ENCODE data around the gene SLC2A4.

SLC2A4 gene

GRCh38 chr17:7317161-7317803 lies 35.8 kb downstream of the SLC2A4 start:
- H3K36me3 ChIP-seq (ENCODE audit: insufficient read depth, low read length): peaks cover 18% of the 10 kb centered on the region; the same call in 1 of the 2 replicates
- no peak overlapping the region for H3K27ac ChIP-seq (ENCODE audit: low read depth, low read length)
- H3K4me3 ChIP-seq (ENCODE audit: low read depth, low read length): no peak overlapping the region
- peaks cover 24% of the 10 kb centered on the region for H3K4me1 ChIP-seq (ENCODE audit: control insufficient read depth, insufficient read depth, low read length, unreplicated experiment)
- no peak overlapping the region for H2AFZ ChIP-seq (ENCODE audit: low read length, unreplicated experiment)
- peaks cover 14% of the 10 kb centered on the region for H3K79me2 ChIP-seq (ENCODE audit: control insufficient read depth, insufficient read depth, low read length, unreplicated experiment)
- H3K27me3 ChIP-seq (ENCODE audit: insufficient read depth, low read length): no peaks in the 10 kb centered on the region

GRCh38 chr17:7318121-7318860 lies 36.8 kb downstream of the SLC2A4 start:
- no peak overlapping the region for H2AFZ ChIP-seq (ENCODE audit: low read length, unreplicated experiment)
- no peak overlapping the region for H3K4me3 ChIP-seq (ENCODE audit: low read depth, low read length)
- peaks cover 5% of the 10 kb centered on the region for H3K79me2 ChIP-seq (ENCODE audit: control insufficient read depth, insufficient read depth, low read length, unreplicated experiment)
- no peak overlapping the region for H3K27ac ChIP-seq (ENCODE audit: low read depth, low read length)
- peaks cover 18% of the 10 kb centered on the region for H3K4me1 ChIP-seq (ENCODE audit: control insufficient read depth, insufficient read depth, low read length, unreplicated experiment)
- peaks cover 17% of the 10 kb centered on the region; the same call in 1 of the 2 replicates for H3K36me3 ChIP-seq (ENCODE audit: insufficient read depth, low read length)
- H3K27me3 ChIP-seq (ENCODE audit: insufficient read depth, low read length): no peaks in the 10 kb centered on the region

- H3K27me3 ChIP-seq (ENCODE audit: insufficient read depth, low read length): no peaks in the 10 kb centered on the region
- H3K79me2 ChIP-seq (ENCODE audit: control insufficient read depth, insufficient read depth, low read length, unreplicated experiment): no peaks in the 10 kb centered on the region
- no peak overlapping the region for H3K4me3 ChIP-seq (ENCODE audit: low read depth, low read length)
- H3K4me1 ChIP-seq (ENCODE audit: control insufficient read depth, insufficient read depth, low read length, unreplicated experiment): no peaks in the 10 kb centered on the region
- H2AFZ ChIP-seq (ENCODE audit: low read length, unreplicated experiment): no peak overlapping the region
- H3K27ac ChIP-seq (ENCODE audit: low read depth, low read length): no peak overlapping the region
- H3K36me3 ChIP-seq (ENCODE audit: insufficient read depth, low read length): peaks cover 21% of the 10 kb centered on the region; the same call in 1 of the 2 replicates
Observed at GRCh38 chr17:7321466-7321865, 39.9 kb downstream of the SLC2A4 start.

GRCh38 chr17:7322520-7323194 lies 41.1 kb downstream of the SLC2A4 start:
- Histone ChIP-seq H3K36me3 (ENCODE audit: insufficient read depth, low read length) (peaks cover 21% of the 10 kb centered on the region; the same call in 1 of the 2 replicates), H3K4me1 (ENCODE audit: control insufficient read depth, insufficient read depth, low read length, unreplicated experiment) (peaks cover 2% of the 10 kb centered on the region), H2AFZ (ENCODE audit: low read length, unreplicated experiment) (no peak overlapping the region), H3K4me3 (ENCODE audit: low read depth, low read length) (no peak overlapping the region), H3K27ac (ENCODE audit: low read depth, low read length) (no peak overlapping the region), H3K27me3 (ENCODE audit: insufficient read depth, low read length) (no peaks in the 10 kb centered on the region), H3K79me2 (ENCODE audit: control insufficient read depth, insufficient read depth, low read length, unreplicated experiment) (peaks cover 4% of the 10 kb centered on the region)

GRCh38 chr17:7323731-7324437 lies 42.4 kb downstream of the SLC2A4 start:
- Histone ChIP-seq H2AFZ (ENCODE audit: low read length, unreplicated experiment) (no peak overlapping the region), H3K4me3 (ENCODE audit: low read depth, low read length) (no peak overlapping the region), H3K36me3 (ENCODE audit: insufficient read depth, low read length) (peaks cover 21% of the 10 kb centered on the region; the same call in 1 of the 2 replicates), H3K4me1 (ENCODE audit: control insufficient read depth, insufficient read depth, low read length, unreplicated experiment) (peaks cover 10% of the 10 kb centered on the region), H3K27ac (ENCODE audit: low read depth, low read length) (no peak overlapping the region), H3K27me3 (ENCODE audit: insufficient read depth, low read length) (no peaks in the 10 kb centered on the region), H3K79me2 (ENCODE audit: control insufficient read depth, insufficient read depth, low read length, unreplicated experiment) (peaks cover 15% of the 10 kb centered on the region)

- H3K36me3 ChIP-seq (ENCODE audit: insufficient read depth, low read length): peaks cover 21% of the 10 kb centered on the region; the same call in 1 of the 2 replicates
Observed at GRCh38 chr17:7324438-7324779, 42.9 kb downstream of the SLC2A4 start.

GRCh38 chr17:7325031-7325528 lies 43.6 kb downstream of the SLC2A4 start:
- Histone ChIP-seq H3K36me3 (ENCODE audit: insufficient read depth, low read length) (peaks cover 21% of the 10 kb centered on the region; the same call in 1 of the 2 replicates), H3K27me3 (ENCODE audit: insufficient read depth, low read length) (no peaks in the 10 kb centered on the region), H3K4me3 (ENCODE audit: low read depth, low read length) (no peak overlapping the region), H2AFZ (ENCODE audit: low read length, unreplicated experiment) (no peak overlapping the region), H3K27ac (ENCODE audit: low read depth, low read length) (no peak overlapping the region), H3K79me2 (ENCODE audit: control insufficient read depth, insufficient read depth, low read length, unreplicated experiment) (peaks cover 15% of the 10 kb centered on the region), H3K4me1 (ENCODE audit: control insufficient read depth, insufficient read depth, low read length, unreplicated experiment) (peaks cover 10% of the 10 kb centered on the region)

More at GRCh38 chr17:7324438-7324779, 42.9 kb downstream of the SLC2A4 start:
- Histone ChIP-seq H3K79me2 (ENCODE audit: control insufficient read depth, insufficient read depth, low read length, unreplicated experiment) (peaks cover 15% of the 10 kb centered on the region), H3K4me1 (ENCODE audit: control insufficient read depth, insufficient read depth, low read length, unreplicated experiment) (peaks cover 10% of the 10 kb centered on the region), H3K27me3 (ENCODE audit: insufficient read depth, low read length) (no peaks in the 10 kb centered on the region), H3K4me3 (ENCODE audit: low read depth, low read length) (no peak overlapping the region), H3K27ac (ENCODE audit: low read depth, low read length) (no peak overlapping the region), H2AFZ (ENCODE audit: low read length, unreplicated experiment) (no peak overlapping the region)

GRCh38 chr17:7326186-7326585 lies 44.7 kb downstream of the SLC2A4 start:
- H3K27me3 ChIP-seq (ENCODE audit: insufficient read depth, low read length): no peaks in the 10 kb centered on the region
- no peak overlapping the region for H3K27ac ChIP-seq (ENCODE audit: low read depth, low read length)
- peaks cover 16% of the 10 kb centered on the region for H3K4me1 ChIP-seq (ENCODE audit: control insufficient read depth, insufficient read depth, low read length, unreplicated experiment)
- no peak overlapping the region for H3K4me3 ChIP-seq (ENCODE audit: low read depth, low read length)
- no peak overlapping the region for H2AFZ ChIP-seq (ENCODE audit: low read length, unreplicated experiment)
- peaks cover 15% of the 10 kb centered on the region for H3K79me2 ChIP-seq (ENCODE audit: control insufficient read depth, insufficient read depth, low read length, unreplicated experiment)
- peaks cover 16% of the 10 kb centered on the region; the same call in 1 of the 2 replicates for H3K36me3 ChIP-seq (ENCODE audit: insufficient read depth, low read length)

GRCh38 chr17:7327056-7327455 lies 45.5 kb downstream of the SLC2A4 start:
- H3K36me3 ChIP-seq (ENCODE audit: insufficient read depth, low read length): peaks cover 13% of the 10 kb centered on the region; the same call in 1 of the 2 replicates
- no peak overlapping the region for H3K27ac ChIP-seq (ENCODE audit: low read depth, low read length)
- no peak overlapping the region for H3K4me3 ChIP-seq (ENCODE audit: low read depth, low read length)
- H3K4me1 ChIP-seq (ENCODE audit: control insufficient read depth, insufficient read depth, low read length, unreplicated experiment): peaks cover 16% of the 10 kb centered on the region
- H3K79me2 ChIP-seq (ENCODE audit: control insufficient read depth, insufficient read depth, low read length, unreplicated experiment): peaks cover 15% of the 10 kb centered on the region
- H3K27me3 ChIP-seq (ENCODE audit: insufficient read depth, low read length): no peaks in the 10 kb centered on the region
- H2AFZ ChIP-seq (ENCODE audit: low read length, unreplicated experiment): no peak overlapping the region

- H3K27ac ChIP-seq (ENCODE audit: low read depth, low read length): no peak overlapping the region
- no peak overlapping the region for H3K4me3 ChIP-seq (ENCODE audit: low read depth, low read length)
- H3K79me2 ChIP-seq (ENCODE audit: control insufficient read depth, insufficient read depth, low read length, unreplicated experiment): peaks cover 15% of the 10 kb centered on the region
- peaks cover 16% of the 10 kb centered on the region for H3K4me1 ChIP-seq (ENCODE audit: control insufficient read depth, insufficient read depth, low read length, unreplicated experiment)
- H2AFZ ChIP-seq (ENCODE audit: low read length, unreplicated experiment): no peak overlapping the region
- peaks cover 11% of the 10 kb centered on the region; the same call in 1 of the 2 replicates for H3K36me3 ChIP-seq (ENCODE audit: insufficient read depth, low read length)
- H3K27me3 ChIP-seq (ENCODE audit: insufficient read depth, low read length): no peaks in the 10 kb centered on the region
Observed at GRCh38 chr17:7327501-7327900, 46.0 kb downstream of the SLC2A4 start.

Measured in ACC112 (cell line).